ENCODE data around the gene FOXR1. TPM values are rescaled to one million over a fixed set of nuclear protein-coding genes. Genes with fewer than 3 reads are reported as not detected.

The FOXR1 gene
- total RNA-seq, 4 donors from 2014 or later: not detected

- no peak for DNase-seq (ENCODE audit: low spot score in 2 of 2)
- Histone ChIP-seq H3K36me3 (peaks cover 0 to 37% (median 0%) of the 10 kb centered on the region in 3 donors), H3K4me3 (peak overlapping the region in 2 of 4 donors; percentile 19 to 85), H3K9me3 (no peaks in the 10 kb centered on the region), H3K27me3 (no peaks in the 10 kb centered on the region), H3K27ac (peak overlapping the region in 3 of 4 donors; percentile 89 to 96 (median 94)), H3K4me1 (peaks cover 0 to 57% (median 19%) of the 10 kb centered on the region in 4 donors)
- TF ChIP-seq EP300 (IDR thresholded peaks at IDR 0.05) (no peak), POLR2A (IDR thresholded peaks at IDR 0.05) (no peak)
- TF ChIP-seq, protein P1, sequence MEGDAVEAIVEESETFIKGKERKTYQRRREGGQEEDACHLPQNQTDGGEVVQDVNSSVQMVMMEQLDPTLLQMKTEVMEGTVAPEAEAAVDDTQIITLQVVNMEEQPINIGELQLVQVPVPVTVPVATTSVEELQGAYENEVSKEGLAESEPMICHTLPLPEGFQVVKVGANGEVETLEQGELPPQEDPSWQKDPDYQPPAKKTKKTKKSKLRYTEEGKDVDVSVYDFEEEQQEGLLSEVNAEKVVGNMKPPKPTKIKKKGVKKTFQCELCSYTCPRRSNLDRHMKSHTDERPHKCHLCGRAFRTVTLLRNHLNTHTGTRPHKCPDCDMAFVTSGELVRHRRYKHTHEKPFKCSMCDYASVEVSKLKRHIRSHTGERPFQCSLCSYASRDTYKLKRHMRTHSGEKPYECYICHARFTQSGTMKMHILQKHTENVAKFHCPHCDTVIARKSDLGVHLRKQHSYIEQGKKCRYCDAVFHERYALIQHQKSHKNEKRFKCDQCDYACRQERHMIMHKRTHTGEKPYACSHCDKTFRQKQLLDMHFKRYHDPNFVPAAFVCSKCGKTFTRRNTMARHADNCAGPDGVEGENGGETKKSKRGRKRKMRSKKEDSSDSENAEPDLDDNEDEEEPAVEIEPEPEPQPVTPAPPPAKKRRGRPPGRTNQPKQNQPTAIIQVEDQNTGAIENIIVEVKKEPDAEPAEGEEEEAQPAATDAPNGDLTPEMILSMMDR (IDR thresholded peaks at IDR 0.05): no peak
- WGBS, 2 donors: 60 to 61% methylated on average over 8 to 9 of the region's 9 CpGs
Observed at GRCh38 chr11:119028346-119029068, 56.9 kb downstream of the FOXR1 start.

GRCh38 chr11:119029069-119029339, 57.4 kb downstream of the FOXR1 start:
- TF ChIP-seq, protein P1 (IDR thresholded peaks at IDR 0.05): no peak
- TF ChIP-seq POLR2A (IDR thresholded peaks at IDR 0.05) (no peak), EP300 (IDR thresholded peaks at IDR 0.05) (no peak)
- Histone ChIP-seq H3K36me3 (peaks cover 0 to 33% (median 0%) of the 10 kb centered on the region in 3 donors), H3K27ac (peak overlapping the region in 3 of 4 donors; percentile 89 to 96 (median 94)), H3K4me3 (peak overlapping the region in 2 of 4 donors; percentile 19 to 85), H3K9me3 (no peaks in the 10 kb centered on the region), H3K4me1 (peaks cover 0 to 57% (median 17%) of the 10 kb centered on the region in 4 donors), H3K27me3 (no peaks in the 10 kb centered on the region)
- DNase-seq (ENCODE audit: low spot score in 2 of 2): no peak
- 94 to 100% methylated on average over 1 of the region's 1 CpG for WGBS, 2 donors

DNA sequence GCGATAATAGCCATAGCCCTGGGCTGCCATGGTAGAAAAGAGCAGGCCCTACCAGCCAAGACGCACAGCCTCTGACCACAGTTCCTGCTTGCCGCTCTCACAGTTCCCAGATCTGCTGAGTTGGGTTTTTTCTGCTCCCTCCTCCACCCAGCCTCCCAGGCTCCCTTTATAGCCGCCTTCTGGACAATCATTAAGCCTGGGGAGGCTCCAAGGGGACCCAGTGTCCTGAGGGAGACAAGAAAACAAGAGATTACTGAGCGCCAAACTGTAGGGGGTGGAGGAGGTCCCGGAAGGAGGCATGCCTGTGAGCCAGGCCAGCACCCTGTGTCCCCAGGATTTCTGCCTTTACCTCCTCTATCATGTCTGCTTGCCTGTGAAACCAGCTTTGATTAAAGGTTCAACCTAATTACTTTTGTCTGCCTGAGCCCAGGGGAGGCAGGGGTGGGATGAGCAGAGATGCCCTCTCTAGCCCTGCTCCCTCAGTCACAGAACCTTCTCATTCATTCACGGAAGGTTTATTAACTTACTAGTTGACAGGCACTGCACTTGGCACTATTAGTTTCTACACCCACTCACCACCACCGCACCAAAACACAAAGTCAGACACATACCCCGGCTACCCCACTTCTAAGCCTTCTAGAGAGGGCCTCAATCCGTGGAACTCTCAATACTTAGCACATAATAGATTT, 57.9 kb downstream of the FOXR1 start:
- Histone ChIP-seq H3K4me3 (peak overlapping the region; percentile 85 to 92 (median 86)), H3K9me3 (no peaks in the 10 kb centered on the region), H3K27ac (peak overlapping the region; percentile 89 to 96 (median 94)), H3K36me3 (peaks cover 0 to 28% (median 0%) of the 10 kb centered on the region in 3 donors), H3K27me3 (no peaks in the 10 kb centered on the region), H3K4me1 (peaks cover 0 to 55% (median 17%) of the 10 kb centered on the region in 4 donors)
- WGBS, 2 donors: 39 to 51% methylated on average over 10 of the region's 10 CpGs
- TF ChIP-seq EP300 (IDR thresholded peaks at IDR 0.05): peak in 1 of 2 donors; percentile 50
- TF ChIP-seq, protein P1 (IDR thresholded peaks at IDR 0.05): no peak
- peak in 1 of 2 donors; percentile 9 for DNase-seq (ENCODE audit: low spot score in 2 of 2)

- WGBS, 2 donors: 3 to 4% methylated on average over 9 to 11 of the region's 13 CpGs
- Histone ChIP-seq H3K4me3 (peak overlapping the region; percentile 85 to 92 (median 86)), H3K27me3 (no peaks in the 10 kb centered on the region), H3K36me3 (peaks cover 0 to 23% (median 0%) of the 10 kb centered on the region in 3 donors), H3K9me3 (no peaks in the 10 kb centered on the region), H3K27ac (peak overlapping the region; percentile 89 to 96 (median 94)), H3K4me1 (peaks cover 0 to 50% (median 17%) of the 10 kb centered on the region in 4 donors)
- TF ChIP-seq POLR2A (IDR thresholded peaks at IDR 0.05) (no peak), EP300 (IDR thresholded peaks at IDR 0.05) (no peak)
- TF ChIP-seq, protein P1 (IDR thresholded peaks at IDR 0.05): no peak
- DNase-seq (ENCODE audit: low spot score in 2 of 2): no peak
Observed at GRCh38 chr11:119030029-119030328, 58.4 kb downstream of the FOXR1 start.
